ENCODE data around the gene SRRD.

DNA sequence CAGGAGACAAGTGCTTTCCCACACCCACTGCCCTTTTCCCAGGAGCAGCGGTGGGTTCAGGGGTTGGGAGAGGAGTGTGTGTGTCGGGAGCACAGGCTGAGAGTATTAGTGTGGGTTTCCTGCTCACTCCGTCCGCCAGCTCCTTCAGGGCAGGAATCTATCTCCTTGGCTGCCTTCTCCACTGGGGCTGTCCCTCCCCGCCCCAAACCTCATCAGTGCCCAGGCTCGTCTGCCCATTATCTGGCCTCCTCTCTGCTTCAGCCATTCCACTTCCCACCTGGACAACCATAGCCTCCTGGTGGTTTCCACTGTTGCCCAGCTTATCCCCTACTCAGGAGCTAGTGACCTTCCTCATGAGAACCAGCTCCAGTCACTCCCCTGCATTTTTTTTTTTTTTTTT is 34.7 kb upstream of the SRRD start:
- TF ChIP-seq, protein P1, sequence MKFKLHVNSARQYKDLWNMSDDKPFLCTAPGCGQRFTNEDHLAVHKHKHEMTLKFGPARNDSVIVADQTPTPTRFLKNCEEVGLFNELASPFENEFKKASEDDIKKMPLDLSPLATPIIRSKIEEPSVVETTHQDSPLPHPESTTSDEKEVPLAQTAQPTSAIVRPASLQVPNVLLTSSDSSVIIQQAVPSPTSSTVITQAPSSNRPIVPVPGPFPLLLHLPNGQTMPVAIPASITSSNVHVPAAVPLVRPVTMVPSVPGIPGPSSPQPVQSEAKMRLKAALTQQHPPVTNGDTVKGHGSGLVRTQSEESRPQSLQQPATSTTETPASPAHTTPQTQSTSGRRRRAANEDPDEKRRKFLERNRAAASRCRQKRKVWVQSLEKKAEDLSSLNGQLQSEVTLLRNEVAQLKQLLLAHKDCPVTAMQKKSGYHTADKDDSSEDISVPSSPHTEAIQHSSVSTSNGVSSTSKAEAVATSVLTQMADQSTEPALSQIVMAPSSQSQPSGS (CRISPR knock-in tag; IDR thresholded peaks at IDR 0.05; ENCODE audit: borderline replicate concordance, low read depth): no peak
- no peak for TF ChIP-seq CTCF (IDR thresholded peaks at IDR 0.05)
